GM18511 (cell line): Measurements from ENCODE around the gene C18orf63.
"Not testable (repeated sequence)": the region's sequence is repeated elsewhere in the genome, so short reads cannot be mapped to it uniquely, and the experiment has no call there.

Experiments used
- ATAC-seq: cut with Tn5 transposase; IDR thresholded peaks from one replicate; pipeline ENCODE4 v1.9.1; 2021; ENCODE audit warnings: mild to moderate bottlenecking, moderate library complexity; ENCODE audit not compliant: unreplicated experiment

C18orf63 gene

GRCh38 chr18:74315464-74316256 is at the start of gene C18orf63:
C18orf63 (plus strand) TSS chr18:74315839; CDS start chr18:74317866, 2,027 bp downstream.
- no peak for ATAC-seq

DNA sequence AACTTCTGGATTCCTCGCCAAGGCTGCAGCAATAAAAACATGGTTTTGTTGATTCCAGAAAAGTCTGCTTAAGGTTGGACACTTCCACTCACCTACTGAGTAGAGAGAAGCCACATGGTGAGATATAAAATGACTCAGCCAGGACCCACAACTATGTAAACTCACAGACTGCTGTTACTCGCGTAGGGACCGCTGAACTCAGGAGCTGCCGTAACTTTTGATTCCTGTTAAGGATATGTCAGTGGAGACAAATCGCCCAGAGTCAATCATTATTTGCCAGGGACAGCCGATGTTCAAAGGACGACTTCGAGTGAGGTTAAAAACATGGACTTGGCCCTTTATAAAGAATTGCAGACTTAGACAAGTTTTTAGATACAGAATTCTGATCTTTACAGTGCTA is 49.5 kb upstream of the C18orf63 start:
- no peak for ATAC-seq

DNA sequence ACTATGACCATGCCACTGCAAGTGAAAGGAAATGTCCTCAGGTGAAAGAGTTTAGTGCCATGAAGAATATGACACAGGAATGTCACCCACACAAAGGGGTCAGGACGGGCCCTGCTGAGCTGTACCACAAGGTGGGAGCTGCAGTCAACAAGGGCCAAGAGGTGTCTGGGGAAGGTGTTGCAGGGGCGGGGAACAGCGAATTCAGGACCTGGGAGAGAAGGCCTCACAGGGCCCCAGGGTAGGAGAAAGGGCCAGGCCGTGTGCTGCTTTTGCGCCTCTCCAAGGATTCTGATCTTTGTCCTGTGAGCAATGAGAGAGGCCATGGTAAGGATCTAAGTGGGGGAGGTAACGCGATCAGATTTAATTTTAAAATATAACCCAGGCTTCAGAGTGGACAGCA is 47.5 kb upstream of the C18orf63 start:
- ATAC-seq, result no peak

DNA sequence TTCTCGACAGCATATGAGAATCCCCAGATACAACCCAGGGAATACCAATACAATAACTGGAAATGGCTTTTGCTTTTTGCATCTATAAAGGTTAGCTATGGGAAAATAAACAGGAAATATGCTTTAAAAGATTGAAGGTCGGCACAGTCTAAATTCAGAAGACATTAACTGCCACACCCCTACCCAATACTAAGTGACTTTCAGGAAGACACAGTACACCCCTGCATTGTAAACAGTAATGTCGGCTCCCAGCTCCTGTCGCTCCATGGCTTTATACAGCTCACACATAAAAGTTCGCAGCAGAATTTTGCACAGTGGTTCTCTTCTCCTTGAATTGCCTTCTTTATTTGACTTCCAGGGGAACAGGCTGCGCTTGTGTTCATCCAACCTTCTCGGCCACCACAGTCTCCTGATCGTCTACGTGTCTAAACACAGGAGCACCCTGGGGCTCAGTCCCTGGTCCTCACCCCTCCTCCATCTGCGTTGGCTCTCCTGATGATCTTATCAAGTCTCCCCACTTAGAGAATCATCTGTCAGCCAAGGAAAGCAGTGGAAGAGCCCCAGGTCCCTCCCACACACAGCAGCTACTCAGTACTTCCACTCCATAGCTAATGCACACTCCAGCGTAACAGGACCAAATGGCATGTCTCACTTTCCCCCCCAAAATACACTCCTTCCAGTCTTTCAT is 46.6 kb upstream of the C18orf63 start:
- no peak for ATAC-seq

GRCh38 chr18:74271635-74272034 is 44.0 kb upstream of the C18orf63 start:
- no peak for ATAC-seq

GRCh38 chr18:74273394-74273793 is 42.2 kb upstream of the C18orf63 start:
- ATAC-seq, result no peak

GRCh38 chr18:74274700-74275099 is 40.9 kb upstream of the C18orf63 start:
- ATAC-seq, result no peak

DNA sequence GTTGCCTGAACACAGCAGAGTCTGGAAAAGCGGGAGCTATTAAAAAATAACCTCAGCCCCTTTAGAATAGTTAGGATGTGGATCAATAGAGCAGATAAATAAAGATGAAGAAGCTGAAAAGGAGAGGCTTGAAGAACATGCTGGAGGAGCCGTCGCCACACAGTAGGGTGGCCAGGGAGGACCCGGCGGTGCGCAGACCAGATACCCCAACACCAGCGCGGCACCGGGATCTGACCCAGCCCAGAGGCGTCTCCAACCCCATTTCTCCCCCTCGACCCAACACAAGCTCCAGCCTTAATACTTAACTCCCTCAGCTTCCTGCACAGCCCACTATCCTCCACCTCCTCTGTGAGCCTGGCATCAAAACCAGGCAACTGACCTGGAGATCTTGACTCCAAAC is 39.9 kb upstream of the C18orf63 start:
- no peak for ATAC-seq

GRCh38 chr18:74276609-74277008 is 39.0 kb upstream of the C18orf63 start:
- no peak for ATAC-seq

GRCh38 chr18:74277296-74277695 is 38.3 kb upstream of the C18orf63 start:
- ATAC-seq, result no peak

DNA sequence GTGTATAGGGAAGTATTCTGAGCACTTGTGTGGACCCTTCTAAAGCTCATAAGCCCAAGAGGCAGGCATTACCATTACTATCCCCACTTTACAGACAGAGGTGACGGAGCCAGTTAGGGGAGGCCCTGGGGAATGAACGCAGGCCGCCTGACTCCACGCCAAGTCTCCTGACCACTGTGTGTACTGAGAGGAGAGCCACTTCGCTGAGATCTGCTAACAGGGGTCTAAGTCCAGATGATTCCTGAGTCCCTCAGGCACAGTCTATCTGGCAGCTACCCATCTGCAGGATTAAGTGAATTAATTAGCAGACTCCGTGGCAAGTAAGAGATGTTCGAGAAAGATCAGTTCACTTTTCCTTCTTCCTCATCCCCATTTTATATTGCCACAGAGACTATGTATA is 37.6 kb upstream of the C18orf63 start:
- ATAC-seq, result no peak

DNA sequence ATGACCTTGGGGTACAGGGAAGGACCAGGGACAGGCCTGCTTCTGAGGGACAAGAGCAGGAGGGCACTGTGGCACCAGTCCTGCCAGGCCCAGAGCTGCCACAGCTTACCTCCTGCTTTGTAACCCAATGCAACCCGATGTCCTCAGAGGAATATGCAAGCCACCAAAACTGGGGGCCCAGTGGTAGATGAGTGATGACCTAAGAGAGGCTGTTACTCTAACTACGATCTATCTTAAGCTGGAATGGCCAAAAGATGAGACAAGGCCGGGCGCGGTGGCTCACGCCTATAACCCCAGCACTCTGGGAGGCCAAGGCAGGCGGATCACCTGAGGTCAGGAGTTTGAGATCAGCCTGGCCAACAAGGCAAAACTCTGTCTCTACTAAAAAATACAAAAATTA is 36.7 kb upstream of the C18orf63 start:
- ATAC-seq, result no peak

DNA sequence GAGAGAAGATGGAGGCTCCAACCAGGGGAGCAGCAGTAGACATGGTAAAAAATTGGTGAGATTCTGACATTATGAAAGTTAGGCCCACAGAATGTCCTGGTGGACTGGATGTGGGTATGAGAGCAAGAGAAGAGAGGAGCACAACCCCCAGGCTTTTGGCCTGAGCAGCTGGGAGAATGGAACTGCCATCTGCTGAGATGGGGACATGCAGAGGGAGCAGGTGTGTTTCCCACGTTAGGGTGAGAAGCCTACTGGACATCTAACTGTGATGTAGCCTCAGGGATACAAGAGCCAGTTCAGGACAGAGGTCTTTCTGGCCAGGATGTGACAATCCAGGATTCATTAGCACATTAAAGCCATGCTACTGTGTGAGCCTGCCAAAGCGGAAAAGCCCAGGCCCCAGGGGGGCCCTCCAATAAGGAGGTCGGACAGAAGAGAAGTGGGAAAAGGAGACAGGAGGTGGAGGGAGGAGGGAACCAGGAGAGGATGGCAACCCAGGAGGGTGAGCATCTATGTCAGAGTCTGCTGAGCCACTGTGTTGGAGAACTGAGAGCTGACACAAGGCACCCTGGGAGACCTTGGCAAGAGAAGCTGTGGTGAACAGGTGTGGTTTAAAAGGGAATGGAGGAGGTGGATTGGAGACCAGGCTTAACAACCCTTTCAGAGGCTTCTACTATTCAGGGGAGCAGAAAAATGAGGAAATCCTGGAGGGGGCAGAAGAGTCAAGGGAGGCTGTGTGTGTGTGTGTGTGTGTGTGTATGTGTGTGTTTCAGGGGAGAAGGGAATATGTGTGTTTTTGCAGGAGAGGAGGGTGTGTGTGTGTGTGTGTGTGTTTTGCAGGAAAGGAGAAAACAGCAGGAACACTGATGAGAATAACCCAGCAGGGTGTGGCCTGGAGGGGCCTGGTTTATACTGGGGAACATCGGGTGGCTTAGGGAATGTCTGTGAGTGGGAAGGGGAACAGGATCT is 34.3 kb upstream of the C18orf63 start:
- ATAC-seq, result no peak

- ATAC-seq, result no peak
Measured at GRCh38 chr18:74281980-74282754, 33.5 kb upstream of the C18orf63 start.

- no peak for ATAC-seq
Measured at GRCh38 chr18:74282755-74283554, 32.7 kb upstream of the C18orf63 start.

GRCh38 chr18:74283646-74284045 is 32.0 kb upstream of the C18orf63 start:
- no peak for ATAC-seq

DNA sequence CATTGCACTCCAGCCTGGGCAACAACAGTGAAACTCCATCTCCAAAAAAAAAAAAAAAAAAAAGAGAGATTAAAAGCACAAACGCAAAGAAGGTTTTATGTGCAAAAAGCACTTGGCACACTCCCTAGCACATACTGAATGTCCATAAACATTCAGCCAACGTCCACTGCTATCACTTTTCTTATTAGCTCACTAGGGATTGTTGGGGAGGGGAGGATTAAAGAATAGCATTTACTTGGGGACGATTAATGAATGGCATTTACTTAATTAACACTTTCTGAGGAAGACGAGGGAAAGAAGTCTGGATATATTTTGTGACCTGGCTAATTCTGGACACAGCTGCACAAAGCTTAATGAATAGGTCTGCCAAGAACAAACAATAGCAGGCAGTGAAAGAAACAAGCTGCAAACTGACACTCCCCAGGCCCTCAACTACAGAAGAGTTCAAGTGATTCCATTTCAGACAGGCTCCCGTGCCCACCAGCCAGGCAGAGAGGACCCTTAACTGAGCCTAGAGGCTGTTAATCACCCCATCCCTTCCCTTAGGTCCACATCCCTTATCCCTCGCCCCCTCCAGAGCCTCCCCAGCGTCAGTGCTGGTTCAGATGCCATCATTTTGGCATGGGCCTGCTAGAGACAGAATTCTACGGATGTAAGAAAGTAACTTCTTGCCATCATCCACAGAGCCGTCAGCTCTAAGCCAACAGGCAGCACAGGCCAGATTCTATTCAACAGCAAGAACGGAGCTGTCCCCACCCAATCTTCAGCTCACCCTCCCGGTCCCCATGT is 31.3 kb upstream of the C18orf63 start:
- ATAC-seq, result no peak

DNA sequence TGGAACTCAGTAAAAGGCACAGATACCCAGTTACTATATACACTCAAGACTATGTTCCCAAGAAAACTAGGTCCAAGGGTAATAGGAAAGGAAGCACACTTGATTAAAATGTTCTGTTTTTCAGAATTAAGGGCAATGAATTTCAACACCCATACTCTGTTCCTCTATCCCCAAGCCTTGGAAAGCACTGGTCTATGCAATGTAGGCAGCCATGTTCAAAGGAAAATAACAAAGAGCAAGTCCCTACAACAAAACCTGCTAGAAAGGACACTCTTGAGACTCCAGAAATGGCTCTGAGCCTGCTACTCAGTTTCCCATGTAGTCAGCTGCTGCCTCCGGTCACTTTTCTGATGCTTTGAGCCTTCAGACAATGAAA is 30.7 kb upstream of the C18orf63 start:
- ATAC-seq, result no peak

DNA sequence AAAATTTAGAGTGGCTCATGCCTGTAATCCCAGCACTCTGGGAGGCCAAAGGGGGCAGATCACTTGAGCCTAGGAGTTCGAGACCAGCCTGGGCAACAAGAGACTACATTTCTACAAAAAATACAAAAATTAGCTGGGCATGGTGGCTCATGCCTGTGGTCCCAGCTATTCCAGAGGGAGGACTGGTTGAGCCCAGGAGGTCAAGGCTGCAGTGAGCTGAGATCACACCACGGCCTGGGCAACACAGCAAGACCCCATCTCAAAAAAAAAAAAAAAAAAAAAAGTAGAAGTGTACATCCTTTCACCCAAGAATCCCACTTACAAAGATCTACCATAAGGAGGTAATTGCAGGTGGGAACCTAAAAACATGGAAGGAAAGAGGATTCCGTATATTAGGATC is 30.1 kb upstream of the C18orf63 start:
- not testable (repeated sequence) for ATAC-seq
